Measurements from ENCODE around the gene ARL3.

ARL3 gene

DNA sequence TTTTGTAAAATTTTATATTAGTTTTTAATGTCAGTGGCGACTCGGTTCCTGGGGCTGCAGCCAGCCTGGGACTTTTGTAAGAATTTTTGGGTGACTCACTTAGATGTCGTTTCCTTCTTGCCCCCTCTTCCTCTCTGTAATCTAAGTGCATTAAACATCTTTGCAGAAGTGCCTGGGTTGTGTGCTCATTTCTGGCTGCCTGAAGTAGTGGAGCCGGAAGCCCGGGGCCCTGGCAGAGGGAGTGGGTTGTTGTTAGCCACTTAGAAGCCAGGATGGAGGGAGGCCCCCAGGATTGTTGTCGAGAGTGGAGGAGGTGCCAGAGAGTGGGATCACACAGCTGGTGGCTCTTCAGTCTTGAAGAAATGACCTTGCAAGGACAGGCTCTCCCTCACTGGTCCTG lies 80.9 kb downstream of the ARL3 start:
- peak; percentile 66 for DNase-seq

GRCh38 chr10:102632394-102633111 lies 81.6 kb downstream of the ARL3 start:
- DNase-seq: no peak

DNA sequence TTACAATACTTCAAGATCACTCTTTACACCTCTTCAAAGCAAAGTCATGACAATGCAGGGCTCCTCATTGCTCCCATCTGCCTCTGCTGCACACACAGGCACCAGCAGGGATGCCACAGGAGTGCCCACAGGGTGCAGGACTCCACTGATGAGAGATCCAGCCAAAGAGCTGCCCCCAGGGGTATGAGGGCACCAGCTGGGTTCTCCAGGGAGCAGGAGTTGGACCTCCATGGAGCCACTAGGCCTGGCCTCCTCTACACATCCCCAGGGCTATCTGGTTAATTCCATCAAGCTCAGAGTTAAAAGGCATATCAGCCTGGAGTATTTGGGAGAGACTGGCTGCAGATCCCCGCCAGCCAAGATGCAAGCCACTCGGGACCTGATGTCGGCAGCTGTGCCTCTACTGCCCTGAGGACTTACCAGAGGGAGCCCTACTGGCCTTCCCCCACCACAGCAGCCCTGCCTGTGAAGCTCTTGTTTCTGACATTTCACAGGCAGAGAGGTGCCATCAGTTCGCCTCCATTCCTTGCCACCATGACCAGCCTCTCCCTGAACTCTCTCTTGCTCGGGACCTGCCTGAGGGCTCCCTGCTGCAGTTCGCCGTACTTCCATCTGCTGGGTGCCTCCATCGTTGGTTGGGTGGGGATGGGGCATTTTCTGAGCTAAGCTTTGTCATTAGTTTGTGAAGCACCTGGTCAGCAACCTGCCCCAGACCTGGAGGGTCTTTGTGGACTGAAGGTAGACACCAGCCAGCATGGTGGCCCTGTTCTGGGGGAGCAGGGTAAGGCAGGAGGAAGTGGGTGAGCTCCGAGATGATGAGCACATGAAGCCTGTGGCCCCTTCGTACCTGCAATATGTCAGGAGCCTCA lies 82.4 kb downstream of the ARL3 start:
- no peak for DNase-seq

DNA sequence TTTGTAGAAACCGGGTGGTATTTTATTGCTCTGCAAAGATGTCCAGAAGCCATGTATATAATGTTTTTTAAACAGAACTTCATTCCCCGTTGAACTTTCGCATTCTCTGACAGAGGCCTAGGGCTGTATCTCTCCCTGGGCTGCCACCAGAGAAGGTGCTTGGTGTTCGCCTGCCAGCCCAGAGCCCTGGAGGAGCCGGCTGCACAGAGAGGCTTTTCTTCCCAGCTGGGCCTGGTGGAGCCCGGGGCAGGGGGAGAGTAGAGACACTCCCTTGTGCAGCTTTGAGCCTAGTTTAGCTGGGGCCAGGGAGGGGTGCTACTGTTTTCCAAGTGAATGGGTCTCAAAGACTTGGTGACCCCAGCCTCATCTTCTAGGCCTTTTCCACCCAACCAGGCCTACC lies 83.5 kb downstream of the ARL3 start:
- no peak for DNase-seq

DNA sequence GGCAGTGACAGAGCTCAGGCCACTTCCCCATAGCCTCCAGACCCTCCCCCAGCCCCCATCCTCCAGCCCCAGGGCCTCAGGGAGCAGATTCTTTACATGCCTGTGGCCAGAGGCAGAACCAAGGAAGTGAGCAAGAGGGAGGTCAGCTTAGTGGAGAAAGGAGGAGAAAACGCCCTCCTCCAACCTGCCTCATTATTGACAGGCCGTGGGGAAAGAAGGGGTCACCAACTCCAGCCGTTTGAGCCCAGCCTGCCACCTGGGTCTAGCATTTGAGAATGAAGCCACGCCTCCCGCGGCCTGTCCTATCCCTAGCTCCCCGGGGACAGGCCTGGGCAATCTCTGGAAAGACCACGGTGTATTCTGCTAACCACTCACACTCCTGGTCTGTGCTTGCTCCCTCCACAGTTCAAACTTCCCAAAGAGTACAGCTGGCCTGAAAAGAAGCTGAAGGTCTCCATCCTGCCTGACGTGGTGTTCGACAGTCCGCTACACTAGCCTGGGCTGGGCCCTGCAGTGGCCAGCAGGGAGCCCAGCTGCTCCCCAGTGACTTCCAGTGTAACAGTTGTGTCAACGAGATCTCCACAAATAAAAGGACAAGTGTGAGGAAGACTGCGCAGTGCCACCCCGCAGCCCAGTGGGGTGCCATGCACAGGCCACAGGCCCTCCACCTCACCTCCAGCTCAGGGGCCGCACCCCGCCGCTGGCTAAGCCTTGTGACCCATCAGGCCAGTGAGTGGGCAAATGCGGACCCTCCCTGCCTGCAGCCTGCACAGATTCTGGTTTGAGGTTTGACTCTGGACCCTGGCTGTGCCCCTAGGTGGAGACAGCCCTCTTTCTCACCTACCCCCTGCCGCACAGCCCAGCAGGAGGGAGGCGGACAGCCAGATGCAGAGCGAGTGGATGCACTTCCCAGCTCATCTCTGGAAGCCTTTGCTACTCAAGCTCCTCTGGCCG lies 84.3 kb downstream of the ARL3 start:
- no peak for DNase-seq

DNA sequence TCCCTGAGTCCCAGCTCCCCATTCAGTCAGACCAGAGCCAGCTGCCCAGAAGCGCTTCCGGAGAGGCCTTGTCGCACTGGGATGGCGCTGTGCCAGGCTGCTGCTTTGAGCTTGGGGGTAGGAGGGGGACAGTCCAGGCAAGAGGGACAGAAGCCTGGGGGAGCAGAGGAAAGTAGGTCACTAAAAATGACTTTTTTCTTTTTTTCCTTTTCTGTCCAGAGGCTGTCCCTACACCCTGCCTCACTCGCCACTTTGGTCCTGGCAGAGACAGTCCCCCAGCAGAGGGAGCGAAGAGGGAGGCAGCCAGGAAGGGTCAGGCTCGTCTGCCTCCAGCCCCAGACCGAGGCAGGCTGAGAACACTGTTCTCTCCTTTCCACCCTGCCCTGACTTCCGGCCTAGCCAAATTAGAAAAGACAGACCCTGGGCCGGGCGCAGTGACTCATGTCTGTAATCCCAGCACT lies 85.7 kb downstream of the ARL3 start:
- DNase-seq: no peak

DNA sequence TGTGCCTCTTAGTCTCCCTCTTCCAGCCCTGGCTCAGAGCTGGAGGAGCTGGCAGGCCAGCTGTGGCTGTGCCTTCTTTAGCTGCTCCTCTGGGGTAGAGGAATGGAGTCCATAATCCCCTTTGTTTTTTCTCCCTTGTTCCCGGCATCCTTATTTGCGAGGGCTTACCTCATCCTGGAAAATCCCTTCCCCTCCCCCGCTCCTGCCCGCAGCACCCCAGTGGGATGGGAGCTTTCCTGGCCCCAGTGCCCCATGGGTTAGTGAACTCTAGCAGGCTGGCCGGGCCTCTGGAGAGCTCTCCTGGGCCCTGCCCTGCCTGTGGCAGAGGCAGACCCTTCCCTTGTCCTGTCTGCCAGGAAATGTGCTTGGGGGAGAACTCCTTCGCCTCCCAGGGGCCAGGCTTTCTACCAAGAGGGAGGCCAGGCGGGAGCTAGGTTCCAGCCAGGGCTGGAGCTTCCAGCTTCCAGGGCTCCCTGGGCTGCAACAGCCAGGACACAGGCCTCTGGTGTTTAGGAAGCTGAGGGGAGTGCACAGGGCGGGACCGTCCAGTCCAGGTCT lies 86.4 kb downstream of the ARL3 start:
- no peak for DNase-seq

GRCh38 chr10:102627291-102627735 lies 86.9 kb downstream of the ARL3 start:
- DNase-seq: no peak

GRCh38 chr10:102626026-102626685 lies 88.0 kb downstream of the ARL3 start:
- no peak for DNase-seq

GRCh38 chr10:102624751-102625645 lies 89.2 kb downstream of the ARL3 start:
- DNase-seq: no peak

GRCh38 chr10:102624094-102624493 lies 90.1 kb downstream of the ARL3 start:
- no peak for DNase-seq

All from activated CD4-positive, alpha-beta T cell treated with anti-CD3 and anti-CD28 coated beads, Interleukin-2, amount 50 U/mL, for 16 hours (primary cell).